Measurements from ENCODE around the gene RIN2.
"Not testable (repeated sequence)": the region's sequence is repeated elsewhere in the genome, so short reads cannot be mapped to it uniquely, and the experiment has no call there.

Gene RIN2

DNA sequence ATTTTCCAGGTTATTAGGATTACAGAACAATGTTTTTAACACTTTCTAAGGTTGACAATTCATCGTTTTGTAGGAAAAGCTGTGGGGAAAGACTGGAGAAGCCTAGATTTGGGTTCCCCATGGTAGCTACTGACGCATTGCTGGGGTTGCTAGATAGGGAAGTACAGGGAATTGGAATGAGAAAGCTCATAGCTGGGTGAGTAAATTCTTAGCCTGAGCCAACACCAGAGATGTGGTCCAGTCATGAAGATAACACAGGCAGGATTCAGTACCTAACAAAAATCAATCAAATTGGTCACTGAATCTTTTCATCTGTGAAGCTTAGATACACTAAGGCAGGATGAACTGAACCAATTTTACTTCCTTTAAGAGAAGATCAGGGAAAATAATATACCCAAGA is 35.7 kb downstream of the RIN2 start:
- DNase-seq, result no peak

DNA sequence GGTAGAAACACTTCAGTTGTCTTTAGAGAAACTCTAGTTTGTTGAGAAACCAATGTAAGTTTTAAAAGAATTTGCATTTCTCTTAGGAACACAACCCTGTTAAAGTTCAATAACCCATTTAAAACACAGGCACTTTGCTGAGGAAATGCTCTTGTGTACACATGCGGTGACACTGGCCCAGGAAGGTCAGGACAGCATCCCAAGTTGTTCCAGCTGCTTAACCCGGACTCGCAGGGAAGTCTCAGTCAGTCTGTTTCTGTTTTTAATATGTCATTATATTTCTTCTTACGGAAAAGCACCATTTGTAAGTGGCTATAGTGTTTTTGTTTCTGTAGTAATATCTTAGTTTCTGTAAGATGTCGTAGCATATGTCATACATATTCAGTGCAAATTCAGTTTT is 36.9 kb downstream of the RIN2 start:
- DNase-seq, result no peak

DNA sequence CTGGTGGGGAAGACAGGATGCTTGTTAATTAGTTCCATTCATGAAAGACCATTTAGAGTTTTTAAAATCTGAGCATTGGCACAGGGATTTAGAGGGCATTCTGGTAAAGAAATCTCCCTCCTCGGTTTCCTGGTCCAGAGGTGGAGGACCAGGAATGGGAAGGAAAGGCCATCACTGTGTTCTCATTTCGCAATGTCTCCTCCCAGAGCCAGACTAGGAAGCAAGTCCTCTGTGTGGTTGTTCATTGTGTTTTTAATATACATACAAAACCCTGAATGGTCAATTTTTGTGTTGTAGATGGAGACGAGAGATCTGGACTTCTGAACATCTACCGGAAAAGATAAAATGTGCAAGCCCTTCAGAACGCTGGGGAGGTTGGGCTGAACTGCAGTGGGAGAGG is 41.3 kb downstream of the RIN2 start:
- DNase-seq, result no peak

DNA sequence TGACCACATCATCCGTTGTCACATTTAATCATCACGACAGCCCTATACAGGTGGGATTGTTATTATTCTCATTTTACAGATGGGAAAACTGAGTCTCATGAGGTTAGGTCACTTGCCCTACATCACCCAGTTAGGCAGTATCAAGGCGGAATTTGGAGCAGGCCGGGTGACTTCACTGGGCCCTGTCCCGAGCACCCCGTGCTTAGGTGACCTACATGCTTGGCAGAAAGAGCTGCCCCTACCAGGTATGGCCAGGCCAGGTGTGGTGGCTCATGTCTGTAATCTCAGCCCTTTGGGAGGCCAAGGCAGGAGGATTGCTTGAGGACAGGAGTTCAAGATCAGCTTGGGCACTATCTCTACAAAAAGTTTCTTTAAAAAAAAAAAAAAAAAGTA is 44.0 kb downstream of the RIN2 start:
- no peak for DNase-seq

DNA sequence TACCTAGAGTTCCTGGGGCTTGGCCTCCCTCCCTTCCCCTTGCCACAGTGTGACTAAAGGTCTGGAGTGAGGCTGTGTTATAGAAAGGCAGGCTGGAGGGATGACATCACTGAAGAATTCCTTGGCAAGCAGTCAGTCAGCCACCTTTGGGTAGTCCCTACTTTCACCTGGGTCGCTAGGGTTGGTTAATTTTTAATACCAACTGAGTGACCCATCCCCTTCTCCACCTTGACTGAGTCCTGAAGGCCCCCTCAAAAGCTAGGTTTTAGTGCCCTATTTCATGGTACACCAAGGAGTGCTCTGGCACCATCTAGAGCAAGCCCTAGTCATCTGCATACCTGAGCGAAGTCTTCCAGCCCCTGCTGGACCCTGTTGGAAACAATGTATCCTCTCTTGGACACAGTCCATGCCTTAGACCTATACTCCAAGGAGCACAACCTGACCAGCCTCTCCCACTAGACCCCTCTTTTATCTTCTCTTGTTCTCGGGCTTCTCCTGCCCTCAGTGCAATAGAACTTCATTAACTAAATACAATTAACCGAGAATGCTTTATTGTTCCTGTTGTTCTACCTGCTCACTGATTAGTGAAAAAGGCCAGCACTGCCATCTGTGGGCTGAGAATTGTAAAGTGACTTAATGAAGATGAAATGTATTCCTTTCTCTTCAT is 44.6 kb downstream of the RIN2 start:
- no peak for DNase-seq

DNA sequence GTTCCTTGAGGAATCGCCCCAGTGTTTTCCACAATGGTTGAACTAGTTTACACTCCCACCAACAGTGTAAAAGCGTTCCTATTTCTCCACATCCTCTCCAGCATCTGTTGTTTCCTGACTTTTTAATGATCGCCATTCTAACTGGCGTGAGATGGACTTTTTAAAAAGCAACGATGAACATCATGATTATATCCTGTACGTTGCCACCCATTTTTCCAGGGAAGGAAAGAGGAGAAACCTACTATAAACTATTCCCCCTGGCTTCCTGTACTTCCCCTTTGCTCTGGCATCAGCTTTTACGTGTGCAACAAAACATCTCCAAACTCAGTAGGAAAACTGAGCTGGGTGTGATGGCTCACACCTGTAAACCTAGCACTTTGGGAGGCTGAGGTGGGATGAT is 48.2 kb downstream of the RIN2 start:
- DNase-seq, result not testable (repeated sequence)

DNA sequence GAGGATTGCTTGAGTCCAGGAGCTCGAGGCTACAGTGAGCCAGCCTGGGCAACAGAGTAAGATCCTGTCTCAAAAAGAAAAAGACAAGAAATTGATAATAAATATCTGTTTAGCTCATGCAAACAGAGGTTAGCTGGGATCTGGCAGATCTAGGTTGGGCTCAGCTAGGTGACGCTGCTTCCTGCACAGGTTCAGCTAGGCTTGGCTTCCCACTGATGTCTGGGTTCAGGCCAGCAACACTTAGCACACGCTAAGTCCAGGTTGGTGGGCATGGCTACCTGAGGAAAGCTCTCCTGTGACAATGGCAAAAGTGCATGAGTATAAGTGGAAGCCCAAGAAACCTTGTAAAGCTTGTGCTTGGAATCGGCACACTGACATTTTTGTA is 48.7 kb downstream of the RIN2 start:
- DNase-seq, result no peak

DNA sequence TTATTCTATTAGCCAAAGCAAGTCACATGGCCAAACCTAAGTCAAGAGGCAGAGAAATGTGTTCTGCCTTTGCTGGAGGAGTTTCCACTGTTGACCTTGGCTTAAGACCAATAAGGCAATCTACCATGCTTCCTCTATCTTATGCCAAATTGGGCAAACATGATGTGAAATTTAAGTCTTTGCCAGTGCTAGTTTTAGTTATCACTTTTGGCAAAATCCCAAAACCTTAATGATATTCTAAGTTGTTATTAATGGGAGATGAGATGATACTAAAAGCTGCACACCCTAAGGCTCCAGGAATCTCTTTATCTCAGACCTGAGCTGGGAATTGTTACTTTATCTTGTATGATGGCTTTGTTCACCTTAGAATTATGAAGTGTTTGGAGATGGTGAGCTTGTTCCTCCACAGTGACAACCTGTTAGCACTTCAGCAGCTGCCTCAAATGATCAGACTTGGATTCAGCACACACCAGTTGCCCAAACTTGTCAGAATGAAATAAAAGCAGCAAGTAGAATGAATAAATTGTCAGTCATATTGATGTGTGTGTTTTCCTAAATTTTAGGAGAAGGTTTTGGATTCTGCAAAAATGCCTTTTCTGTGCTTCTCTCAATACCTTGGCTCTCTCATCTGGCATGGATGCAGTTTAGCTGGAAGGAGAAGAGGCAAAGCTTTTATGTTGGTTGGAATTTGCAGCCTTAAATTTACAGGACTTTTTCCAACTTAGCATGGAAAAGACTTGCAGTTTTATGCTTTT is 49.3 kb downstream of the RIN2 start:
- no peak for DNase-seq

Measured in stimulated activated CD4-positive, alpha-beta T cell treated with anti-CD3 and anti-CD28 coated beads, Interleukin-1b, Interleukin-23, amount 100 ng/mL, for 48 hours (primary cell).